Calu3 (cell line): ENCODE data around the gene SH3RF1. TPM values are rescaled to one million over a fixed set of nuclear protein-coding genes. Genes with fewer than 3 reads are reported as not detected.

ENCODE experiments used
- BruUV-seq: library from RNA; stranded (reverse); fragments of 400-500 nt; replicated peaks from 2 replicates; lab custom pipeline; 2021; lab: Mats Ljungman, UMichigan
- CTCF ChIA-PET: fragments of 300-600 bp; sonication (Branson Sonifier 250); formaldehyde crosslinking; loops from one replicate; lab custom pipeline; 2022; ENCODE audit warnings: antibody characterized with exemption; lab: Charles Lee
- DNase-seq: peaks from one replicate; pipeline ENCODE4 v3.0.0; 2022
- H3K27ac Mint-ChIP-seq: one replicate; pipeline ENCODE4 v1.8.0; 2022; ENCODE audit warnings: mixed read lengths; ENCODE audit not compliant: unreplicated experiment
- H3K27me3 Mint-ChIP-seq: one replicate; pipeline ENCODE4 v1.8.0; 2022; ENCODE audit warnings: mixed read lengths; ENCODE audit not compliant: unreplicated experiment
- H3K36me3 Mint-ChIP-seq: one replicate; pipeline ENCODE4 v1.8.0; 2022; ENCODE audit warnings: mild to moderate bottlenecking, moderate library complexity, mixed read lengths; ENCODE audit not compliant: insufficient read depth, unreplicated experiment
- H3K4me1 Mint-ChIP-seq: one replicate; pipeline ENCODE4 v1.8.0; 2022; ENCODE audit warnings: mild to moderate bottlenecking, low read depth, mixed read lengths; ENCODE audit not compliant: unreplicated experiment
- H3K4me3 Mint-ChIP-seq: one replicate; pipeline ENCODE4 v1.8.0; 2022; ENCODE audit warnings: mild to moderate bottlenecking, low read depth, moderate library complexity, mixed read lengths; ENCODE audit not compliant: unreplicated experiment
- H3K9me3 Mint-ChIP-seq: one replicate; pipeline ENCODE4 v1.8.0; 2022; ENCODE audit warnings: low read depth, mixed read lengths; ENCODE audit not compliant: unreplicated experiment
- CTCF ChIP-seq: fragments of 200-600 bp; IDR thresholded peaks from one replicate; pipeline ENCODE4 v1.8.0; 2022; ENCODE audit warnings: antibody characterized with exemption; ENCODE audit not compliant: unreplicated experiment
- intact Hi-C: fragments of 100-400 bp; cut with micrococcal nuclease; formaldehyde crosslinking; loops from one replicate; pipeline ENCODE4 v1.10.0; 2022; ENCODE audit not compliant: unreplicated experiment
- total RNA-seq: library from RNA; stranded (reverse); gene quantifications from 2 replicates; pipeline ENCODE4 v1.2.3, GENCODE V29; 2022

Gene SH3RF1
- total RNA-seq, 1 experiment from 2014 or later: 70.1 TPM

DNA sequence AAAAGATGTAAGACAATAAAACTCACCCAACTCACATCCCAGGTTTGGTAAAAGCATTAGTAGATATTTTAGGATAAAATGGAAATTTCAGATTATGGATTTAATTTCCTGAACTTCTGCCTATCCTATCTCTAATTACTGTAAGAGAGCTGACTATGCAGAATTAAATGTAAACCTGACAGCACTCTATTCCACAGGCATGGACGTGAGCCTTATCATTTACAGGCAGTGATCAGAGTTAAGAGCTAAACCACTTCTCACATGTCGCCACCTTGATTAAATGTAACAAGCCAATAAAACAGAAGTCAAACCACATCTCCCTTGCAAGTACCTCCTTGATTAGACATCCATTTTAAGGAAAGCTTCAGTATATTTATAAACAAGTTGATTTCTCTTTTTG lies 163.2 kb downstream of the SH3RF1 start:
- Mint-ChIP-seq H3K4me1 (peaks cover 26% of the 10 kb centered on the region), H3K9me3 (no peaks in the 10 kb centered on the region), H3K27ac (no peak overlapping the region), H3K4me3 (no peak overlapping the region), H3K36me3 (peaks cover 63% of the 10 kb centered on the region), H3K27me3 (no peaks in the 10 kb centered on the region)
- BruUV-seq: no TSS peak
- intact Hi-C loops: no loop called here
- no peak for DNase-seq
- TF ChIP-seq CTCF: no peak
- CTCF ChIA-PET: interaction anchor here (0.6 kb wide), 1 partner anchor 27 kb away, joined by 3 read pairs; no protein-coding TSS in a partner anchor

DNA sequence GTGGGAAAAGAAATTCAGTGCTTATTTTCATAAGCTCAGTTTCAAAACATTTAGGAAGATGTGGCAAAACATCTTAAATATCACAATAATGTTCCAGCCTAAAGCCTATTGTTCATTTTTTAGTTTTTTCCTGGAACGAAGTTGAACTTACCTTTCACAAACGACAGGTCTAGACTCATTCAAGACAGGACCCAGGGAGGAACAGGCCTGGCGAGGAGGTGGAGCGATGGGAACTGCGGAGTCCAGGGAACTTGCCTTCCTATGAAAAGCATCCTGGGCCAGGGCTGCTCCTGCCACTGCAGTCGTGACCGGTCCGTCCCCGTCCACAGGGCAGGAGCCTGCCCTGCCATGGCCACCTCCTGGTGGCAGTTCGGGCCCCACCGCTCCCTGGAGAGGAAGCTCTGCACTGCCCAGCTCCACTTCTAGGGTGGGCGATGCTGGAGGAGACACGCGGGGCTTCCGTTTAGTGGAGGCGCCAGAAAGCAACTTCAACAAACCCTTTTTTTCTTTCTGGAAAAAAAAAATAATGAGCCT lies 164.0 kb downstream of the SH3RF1 start:
- no peak overlapping the region for H3K4me3 Mint-ChIP-seq
- peaks cover 26% of the 10 kb centered on the region for H3K4me1 Mint-ChIP-seq
- intact Hi-C loops: no loop called here
- BruUV-seq: no TSS peak
- CTCF ChIA-PET: no interaction called here
- peaks cover 63% of the 10 kb centered on the region for H3K36me3 Mint-ChIP-seq
- peak overlapping the region; percentile 61 for H3K27ac Mint-ChIP-seq
- H3K27me3 Mint-ChIP-seq: no peaks in the 10 kb centered on the region
- no peaks in the 10 kb centered on the region for H3K9me3 Mint-ChIP-seq
- no peak for DNase-seq
- TF ChIP-seq CTCF: no peak

DNA sequence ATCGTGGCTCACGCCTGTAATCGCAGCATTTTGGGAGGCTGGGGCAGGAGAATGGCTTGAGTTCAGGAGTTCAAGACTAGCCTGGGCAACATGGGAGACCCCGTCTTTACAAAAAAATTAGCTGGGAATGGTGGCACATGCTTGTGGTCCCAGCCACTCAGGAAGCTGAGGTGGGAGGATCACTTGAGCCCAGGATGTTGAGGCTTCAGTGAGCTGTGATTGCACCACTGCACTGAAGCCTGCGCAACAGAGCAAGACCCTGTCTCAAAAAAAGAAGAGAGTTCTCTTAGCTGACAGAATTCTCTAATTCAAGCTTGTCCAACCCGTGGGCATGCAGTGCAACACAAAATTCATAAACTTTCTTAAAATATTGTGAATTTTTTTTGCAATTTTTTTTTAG lies 165.1 kb downstream of the SH3RF1 start:
- no peak for TF ChIP-seq CTCF
- Mint-ChIP-seq H3K4me1 (peaks cover 34% of the 10 kb centered on the region), H3K9me3 (no peaks in the 10 kb centered on the region), H3K4me3 (no peak overlapping the region), H3K27ac (no peak overlapping the region), H3K36me3 (peaks cover 71% of the 10 kb centered on the region), H3K27me3 (no peaks in the 10 kb centered on the region)
- CTCF ChIA-PET: interaction anchor here (0.7 kb wide), 2 partner anchors 9 to 10 kb away, joined by 3 read pairs; no protein-coding TSS in a partner anchor
- no peak for DNase-seq
- no TSS peak for BruUV-seq
- intact Hi-C loops: no loop called here

DNA sequence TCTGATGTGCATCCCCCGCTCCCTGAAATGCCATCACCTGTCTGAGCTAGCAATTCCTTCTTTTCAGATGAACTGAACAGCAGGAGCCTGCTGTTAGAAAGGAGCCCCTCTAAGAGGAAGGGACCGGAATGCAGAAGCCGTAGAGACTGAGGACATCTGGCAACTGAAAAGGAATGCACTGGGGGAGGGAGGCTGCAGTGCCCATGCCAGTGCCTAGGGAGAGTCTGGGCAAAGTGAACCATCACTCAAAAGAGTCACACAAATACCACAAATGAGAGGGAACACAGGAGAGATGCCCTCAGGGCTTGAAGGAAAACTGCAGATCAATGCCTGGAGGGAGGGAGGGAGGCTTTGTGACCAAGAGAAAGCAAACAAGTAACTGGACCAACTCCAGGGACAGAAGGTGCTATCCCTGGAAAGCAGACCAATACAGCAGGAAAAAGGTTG lies 166.8 kb downstream of the SH3RF1 start:
- TF ChIP-seq CTCF: no peak
- intact Hi-C loops: no loop called here
- Mint-ChIP-seq H3K27me3 (no peaks in the 10 kb centered on the region), H3K9me3 (no peaks in the 10 kb centered on the region), H3K4me3 (no peak overlapping the region), H3K27ac (peak overlapping the region; percentile 27), H3K4me1 (peaks cover 48% of the 10 kb centered on the region), H3K36me3 (peaks cover 74% of the 10 kb centered on the region)
- peak; percentile 49 for DNase-seq
- BruUV-seq: no TSS peak
- CTCF ChIA-PET: interaction anchor here (0.6 kb wide), 1 partner anchor 21 kb away, joined by 3 read pairs; no protein-coding TSS in a partner anchor
